ENCODE results near the gene MTHFD2L.
"Not testable (repeated sequence)": the region's sequence is repeated elsewhere in the genome, so short reads cannot be mapped to it uniquely, and the experiment has no call there.

Gene MTHFD2L

GRCh38 chr4:74157561-74158465, at the start of gene MTHFD2L:
Gene MTHFD2L, plus strand, starts transcription at chr4:74158118. Its CDS starts 21 bp downstream, at chr4:74158139.
- DNase-seq, result peak; percentile 54 to 97 (median 88)

- DNase-seq, result no peak
Observed at GRCh38 chr4:74108457-74109115, 49.3 kb upstream of the MTHFD2L start.

GRCh38 chr4:74109116-74109869, 48.6 kb upstream of the MTHFD2L start:
- peak in 1 of 51 donors; percentile 36 for DNase-seq

- DNase-seq, result no peak
Observed at GRCh38 chr4:74109870-74110605, 47.9 kb upstream of the MTHFD2L start.

GRCh38 chr4:74110670-74111069, 47.2 kb upstream of the MTHFD2L start:
- DNase-seq, result no peak

GRCh38 chr4:74111306-74111975, 46.5 kb upstream of the MTHFD2L start:
- no peak for DNase-seq

- DNase-seq, result peak in 6 of 51 donors; percentile 4 to 43 (median 14)
Observed at GRCh38 chr4:74111990-74112389, 45.9 kb upstream of the MTHFD2L start.

GRCh38 chr4:74112399-74113105, 45.4 kb upstream of the MTHFD2L start:
- peak in 1 of 51 donors; percentile 1 for DNase-seq

- peak in 1 of 51 donors; percentile 18 for DNase-seq
Observed at GRCh38 chr4:74114234-74114633, 43.7 kb upstream of the MTHFD2L start.

- DNase-seq, result peak in 34 of 51 donors; percentile 3 to 76 (median 40)
Observed at GRCh38 chr4:74117024-74117534, 40.8 kb upstream of the MTHFD2L start.

- no peak for DNase-seq
Observed at GRCh38 chr4:74118600-74119338, 39.1 kb upstream of the MTHFD2L start.

GRCh38 chr4:74120086-74120485, 37.8 kb upstream of the MTHFD2L start:
- no peak for DNase-seq

GRCh38 chr4:74121643-74122579, 36.0 kb upstream of the MTHFD2L start:
- DNase-seq, result no peak

- peak in 6 of 51 donors; percentile 2 to 18 (median 12) for DNase-seq
Observed at GRCh38 chr4:74123065-74123728, 34.7 kb upstream of the MTHFD2L start.

GRCh38 chr4:74125029-74125428, 32.9 kb upstream of the MTHFD2L start:
- no peak for DNase-seq

- DNase-seq, result no peak
Observed at GRCh38 chr4:74127745-74128144, 30.2 kb upstream of the MTHFD2L start.

- not testable (repeated sequence) for DNase-seq
Observed at GRCh38 chr4:74130843-74131242, 27.1 kb upstream of the MTHFD2L start.

Data from hypothalamus (tissue), 51 donors.